Measurements from ENCODE around the gene POFUT2. TPM values are rescaled to one million over a fixed set of nuclear protein-coding genes. Genes with fewer than 3 reads are reported as not detected.
A peak's percentile ranks its signal among the peaks of the same experiment; 100 is the strongest.

The POFUT2 gene, protein sequence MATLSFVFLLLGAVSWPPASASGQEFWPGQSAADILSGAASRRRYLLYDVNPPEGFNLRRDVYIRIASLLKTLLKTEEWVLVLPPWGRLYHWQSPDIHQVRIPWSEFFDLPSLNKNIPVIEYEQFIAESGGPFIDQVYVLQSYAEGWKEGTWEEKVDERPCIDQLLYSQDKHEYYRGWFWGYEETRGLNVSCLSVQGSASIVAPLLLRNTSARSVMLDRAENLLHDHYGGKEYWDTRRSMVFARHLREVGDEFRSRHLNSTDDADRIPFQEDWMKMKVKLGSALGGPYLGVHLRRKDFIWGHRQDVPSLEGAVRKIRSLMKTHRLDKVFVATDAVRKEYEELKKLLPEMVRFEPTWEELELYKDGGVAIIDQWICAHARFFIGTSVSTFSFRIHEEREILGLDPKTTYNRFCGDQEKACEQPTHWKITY
- 42.6 TPM for total RNA-seq

DNA sequence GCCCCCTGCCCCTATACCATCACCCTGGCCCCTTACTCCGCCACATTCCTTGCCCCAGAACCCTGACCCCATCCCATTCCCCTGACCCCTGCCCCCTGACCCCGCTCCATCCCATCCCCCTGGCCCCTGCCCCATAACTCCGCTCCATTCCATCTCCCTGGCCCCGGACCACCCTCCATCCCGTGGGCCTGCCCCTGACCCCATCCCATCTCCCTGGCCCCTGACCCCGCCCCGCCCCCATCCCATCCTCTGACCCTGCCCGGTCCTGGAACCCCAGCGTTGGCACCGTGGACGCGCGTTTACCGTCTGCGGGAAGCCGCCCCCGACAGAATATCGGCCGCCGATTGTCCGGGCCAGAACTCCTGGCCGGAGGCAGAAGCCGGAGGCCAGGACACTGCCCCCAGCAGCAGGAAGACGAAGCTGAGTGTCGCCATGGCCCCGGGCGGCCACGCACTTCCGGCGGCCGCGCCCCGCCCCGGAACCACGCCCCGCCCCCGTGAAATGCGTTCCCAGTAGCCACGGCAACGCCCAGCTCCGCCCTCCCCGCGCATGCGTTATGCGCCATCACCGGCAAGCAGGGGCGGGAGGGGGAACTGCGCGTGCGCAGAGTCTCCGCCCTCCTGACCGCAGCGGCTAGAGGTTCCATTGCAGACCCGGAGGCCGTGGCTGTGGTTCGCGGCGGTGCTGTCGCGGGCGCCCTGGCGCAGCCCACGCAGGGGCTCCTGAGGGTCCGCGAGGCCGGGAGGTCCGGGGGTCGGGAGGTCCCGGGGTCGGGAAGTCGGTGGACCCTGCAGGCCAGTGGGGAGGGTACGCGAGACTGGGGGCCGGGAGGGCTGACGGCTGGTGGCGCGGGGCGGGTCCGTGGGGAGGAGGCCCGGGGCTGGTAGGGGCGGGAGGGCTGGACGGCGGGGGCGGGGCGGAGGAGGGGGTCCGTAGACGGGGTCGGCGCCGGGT, at the start of gene POFUT2:
POFUT2 (minus strand) TSS at position 458 of the 954 bp plus-strand sequence; CDS start at position 434, 24 bp downstream.
- DNase-seq (ENCODE audit: low spot score), result peak; percentile 97

DNA sequence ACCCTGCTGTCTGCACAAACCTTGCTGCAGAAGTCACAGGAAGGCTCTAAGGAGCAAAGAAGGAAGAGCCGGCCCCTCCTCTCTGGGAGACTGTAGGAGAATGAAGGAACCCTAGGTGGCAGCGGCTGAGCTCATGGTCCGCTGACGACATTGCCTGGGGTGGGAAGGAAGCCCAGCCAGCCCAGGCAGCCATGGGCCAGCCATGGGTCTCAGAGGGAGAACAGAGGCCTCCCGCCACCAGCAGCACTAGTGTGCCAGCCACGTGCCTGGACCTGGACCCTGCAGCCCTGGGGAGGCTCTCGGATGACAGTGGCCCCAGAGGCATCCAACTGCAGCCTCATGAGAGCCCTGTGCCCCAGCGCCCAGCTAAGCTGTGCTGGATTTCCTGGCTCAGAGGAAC, 49.2 kb upstream of the POFUT2 start:
- no peak for DNase-seq (ENCODE audit: low spot score)

DNA sequence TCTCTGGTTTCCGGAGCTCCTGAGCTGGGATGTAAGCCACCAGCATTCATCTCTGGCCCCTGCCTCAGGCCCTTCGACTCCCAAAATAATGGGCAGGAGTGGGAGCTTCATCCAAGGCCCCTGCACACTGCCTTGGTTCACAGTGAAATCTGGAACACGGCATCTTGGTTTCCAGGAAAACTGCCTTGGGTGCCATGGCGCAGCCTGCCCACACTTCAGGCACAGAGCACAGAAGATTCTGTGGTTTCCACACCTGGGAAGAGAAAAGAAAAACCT, 48.8 kb upstream of the POFUT2 start:
- DNase-seq (ENCODE audit: low spot score), result no peak

DNA sequence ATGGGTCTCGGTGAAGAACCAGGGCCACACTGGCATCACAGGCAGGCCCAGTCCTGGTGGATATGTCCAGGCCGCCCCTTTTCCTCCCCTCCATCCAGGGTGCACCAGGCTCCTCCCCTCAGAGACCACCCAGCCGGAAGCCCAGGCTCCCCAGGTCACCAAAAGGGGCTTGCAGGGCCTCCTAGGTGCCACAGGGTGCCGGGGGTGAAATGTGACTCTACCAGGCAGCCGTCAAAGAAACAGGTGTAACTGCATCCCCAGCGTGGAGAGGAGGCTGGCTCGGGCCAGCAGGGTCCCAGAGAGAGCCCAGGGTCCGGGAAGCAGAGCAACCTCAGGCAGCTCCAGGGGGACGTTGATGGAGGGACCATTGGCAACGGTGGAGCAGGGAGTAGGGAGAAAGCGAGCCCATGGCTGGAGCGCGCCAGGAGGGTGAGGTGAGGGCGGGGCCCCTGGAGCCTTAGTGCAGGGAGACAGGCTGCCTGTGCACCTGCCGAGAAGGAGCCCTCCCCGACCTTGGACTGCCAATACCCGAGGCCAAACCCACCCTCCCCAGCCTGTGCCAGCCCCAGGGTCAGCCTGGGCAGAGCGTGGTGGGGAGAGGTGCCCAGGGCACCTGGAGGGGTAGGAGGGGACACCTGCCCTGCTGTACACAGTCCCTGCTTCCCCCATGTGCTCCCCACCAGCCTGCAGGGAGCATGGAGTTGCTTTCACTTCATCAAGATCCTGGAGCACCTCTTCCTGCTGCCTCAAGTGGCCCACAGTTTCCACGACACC, 48.3 kb upstream of the POFUT2 start:
- no peak for DNase-seq (ENCODE audit: low spot score)

DNA sequence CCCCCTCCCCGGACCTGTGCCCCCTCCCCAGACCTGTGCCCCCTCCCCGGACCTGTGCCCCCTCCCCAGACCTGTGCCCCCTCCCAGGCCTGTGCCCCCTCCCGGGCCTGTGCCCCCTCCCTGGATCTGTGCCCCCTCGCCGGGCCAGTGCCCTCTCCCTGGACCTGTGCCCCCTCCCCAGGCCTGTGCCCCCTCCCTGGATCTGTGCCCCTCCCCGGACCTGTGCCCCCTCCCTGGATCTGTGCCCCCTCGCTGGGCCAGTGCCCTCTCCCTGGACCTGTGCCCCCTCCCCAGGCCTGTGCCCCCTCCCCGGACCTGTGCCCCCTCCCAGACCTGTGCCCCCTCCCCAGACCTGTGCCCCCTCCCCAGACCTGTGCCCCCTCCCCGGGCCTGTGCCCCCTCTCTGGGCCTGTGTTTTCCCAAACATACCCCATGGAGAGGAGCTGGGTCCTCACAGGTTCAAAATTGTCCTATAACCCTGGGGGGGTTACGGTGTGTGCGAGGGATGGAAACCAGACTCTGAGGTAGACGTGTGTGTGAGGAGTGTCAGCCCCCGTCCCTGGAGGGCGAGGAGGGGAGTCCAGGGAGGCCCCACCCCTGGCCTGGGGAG, 47.6 kb upstream of the POFUT2 start:
- no peak for DNase-seq (ENCODE audit: low spot score)

DNA sequence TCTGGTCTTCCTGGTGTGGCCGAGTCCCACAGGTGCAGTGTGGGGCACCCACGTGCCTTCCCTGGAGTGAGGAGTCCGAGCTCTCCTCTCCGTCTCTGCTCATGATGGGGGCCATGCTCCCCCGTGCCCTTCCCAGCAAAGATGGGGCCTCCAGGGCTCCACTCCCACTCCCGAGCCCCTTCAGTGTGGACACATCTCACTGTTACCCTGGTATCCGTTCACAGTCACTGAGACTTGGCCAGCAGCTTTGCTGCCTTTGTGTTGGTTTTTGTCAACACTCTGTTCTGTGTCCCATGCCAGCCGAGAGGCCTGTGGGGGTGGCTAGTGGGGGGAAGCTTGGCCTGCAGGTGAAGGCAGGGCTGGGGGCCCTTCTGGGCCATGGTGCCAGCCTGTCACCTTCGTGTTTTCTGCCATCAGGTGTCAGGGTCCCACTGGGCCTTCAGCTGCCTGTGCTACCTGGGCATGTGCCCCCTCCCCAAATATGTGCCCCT, 46.9 kb upstream of the POFUT2 start:
- DNase-seq (ENCODE audit: low spot score), result no peak

DNA sequence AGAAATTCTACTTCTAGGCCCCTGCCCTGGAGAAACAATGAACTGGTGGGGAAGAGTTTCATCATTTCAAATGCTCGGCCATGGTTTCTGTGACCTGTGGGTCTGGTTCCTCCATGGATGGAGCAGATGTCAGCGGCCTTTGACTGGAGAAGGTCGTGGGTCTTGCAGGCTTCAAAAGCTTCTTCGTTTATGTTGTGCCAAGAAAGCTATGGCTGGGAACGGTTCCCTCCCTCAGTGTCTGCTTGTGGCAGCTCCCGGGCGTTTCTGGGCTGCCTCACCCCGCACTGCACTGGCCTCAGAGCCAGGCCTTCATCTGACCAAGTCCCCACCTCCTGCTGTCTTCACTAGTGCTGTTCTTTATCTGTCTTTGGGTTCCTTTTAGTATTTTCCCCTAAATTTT, 46.4 kb upstream of the POFUT2 start:
- DNase-seq (ENCODE audit: low spot score), result no peak

DNA sequence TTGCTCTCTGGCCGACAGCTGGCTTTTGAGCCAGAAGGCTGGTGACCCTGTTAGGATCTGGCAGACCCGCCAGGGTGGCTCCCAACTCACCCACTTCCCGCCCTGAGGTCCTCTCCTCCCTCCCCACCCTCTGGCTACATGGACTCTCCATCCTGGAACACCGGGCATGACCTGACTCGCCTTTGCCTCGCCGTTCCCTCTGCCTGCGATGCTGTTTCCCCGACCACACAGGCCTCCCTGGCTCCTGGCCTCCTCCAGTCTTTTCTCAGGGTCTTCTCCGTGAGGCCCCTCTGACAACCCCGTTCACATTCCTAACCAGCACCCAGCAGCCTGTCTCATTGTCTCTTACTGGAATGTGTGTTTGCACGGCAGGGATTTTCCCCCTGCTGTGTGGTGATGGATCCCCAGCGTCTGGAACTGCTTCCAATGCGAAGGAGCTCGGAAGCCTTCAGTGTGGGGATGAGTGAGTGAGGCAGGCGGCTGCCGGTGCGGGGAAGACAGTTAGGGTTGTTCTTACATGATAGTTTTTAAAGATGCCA, 46.0 kb upstream of the POFUT2 start:
- no peak for DNase-seq (ENCODE audit: low spot score)

DNA sequence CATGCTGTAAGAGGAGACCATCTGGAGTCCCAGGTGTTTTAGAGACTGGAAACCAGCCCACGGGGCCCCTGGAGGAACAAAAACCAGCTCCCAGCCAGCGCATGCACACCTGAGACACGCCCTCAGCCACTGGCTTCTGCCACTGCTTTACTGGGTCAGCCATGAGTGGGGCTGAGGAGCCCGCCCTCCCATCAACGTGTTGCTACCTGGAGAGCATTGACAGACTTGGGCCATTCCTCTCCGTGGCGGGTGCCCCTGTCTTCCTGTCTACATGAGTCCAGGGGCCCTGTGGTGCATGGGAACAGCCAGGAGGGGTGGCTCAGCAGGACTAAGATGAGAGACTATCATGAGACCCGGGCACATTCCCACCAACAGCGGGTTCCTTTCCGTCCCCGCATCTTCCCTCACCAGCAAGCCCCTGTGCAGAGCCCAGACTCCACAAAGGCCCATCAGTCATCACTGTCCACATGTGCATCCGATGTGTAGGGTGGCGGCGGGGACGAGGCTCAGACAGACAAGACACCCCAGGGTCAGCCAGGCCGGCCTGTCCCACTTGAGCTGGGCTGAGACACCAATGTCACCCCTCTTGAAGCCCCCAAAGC, 45.4 kb upstream of the POFUT2 start:
- DNase-seq (ENCODE audit: low spot score), result no peak

DNA sequence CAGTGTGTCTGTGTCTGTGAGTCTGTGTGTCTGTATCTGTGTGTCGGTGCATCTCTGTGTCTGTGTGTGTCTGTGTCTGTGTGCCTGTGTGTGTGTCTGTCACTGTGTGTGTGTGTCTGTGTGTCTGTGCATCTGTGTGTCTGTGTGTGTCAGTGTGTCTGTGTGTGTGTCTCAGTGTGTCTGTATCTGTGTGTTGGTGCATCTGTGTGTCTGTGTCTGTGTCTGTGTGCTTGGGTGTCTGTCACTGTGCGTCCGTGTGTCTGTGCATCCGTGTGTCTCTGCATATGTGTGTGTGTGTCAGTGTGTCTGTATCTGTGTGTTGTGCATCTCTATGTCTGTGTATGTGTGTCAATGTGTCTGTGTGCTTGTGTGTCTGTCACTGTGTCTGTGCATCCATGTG, 44.7 kb upstream of the POFUT2 start:
- DNase-seq (ENCODE audit: low spot score), result no peak

DNA sequence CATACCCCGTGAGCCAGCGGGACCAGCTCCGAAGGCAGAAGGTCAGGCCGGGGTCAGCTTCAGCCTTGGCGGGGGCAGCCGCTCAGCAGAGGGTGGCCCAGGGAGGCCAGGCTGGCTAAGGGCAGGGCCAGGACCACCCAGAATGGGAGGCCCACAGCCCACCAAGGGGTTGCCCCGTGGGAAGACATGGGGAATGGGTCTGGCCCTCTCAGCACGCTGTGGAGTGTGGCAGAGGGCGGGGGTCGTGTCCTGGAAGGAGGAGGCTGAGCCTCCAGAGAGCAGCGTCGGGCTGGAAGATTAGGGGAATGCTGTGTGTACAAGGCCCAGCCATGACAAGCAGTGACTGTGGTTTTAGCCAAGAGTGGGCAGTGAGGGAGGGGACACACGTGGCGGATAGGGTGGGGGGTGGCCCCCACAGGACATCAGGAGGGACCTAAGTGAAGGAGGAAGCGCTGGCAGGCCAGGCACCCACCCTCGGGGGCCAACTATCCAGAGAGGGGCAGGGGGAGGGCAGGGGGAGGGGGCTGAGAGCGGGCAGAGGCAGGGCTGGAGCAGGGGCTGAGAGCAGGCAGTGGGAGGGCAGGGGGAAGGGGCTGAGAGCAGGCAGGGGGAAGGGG, 43.9 kb upstream of the POFUT2 start:
- no peak for DNase-seq (ENCODE audit: low spot score)

DNA sequence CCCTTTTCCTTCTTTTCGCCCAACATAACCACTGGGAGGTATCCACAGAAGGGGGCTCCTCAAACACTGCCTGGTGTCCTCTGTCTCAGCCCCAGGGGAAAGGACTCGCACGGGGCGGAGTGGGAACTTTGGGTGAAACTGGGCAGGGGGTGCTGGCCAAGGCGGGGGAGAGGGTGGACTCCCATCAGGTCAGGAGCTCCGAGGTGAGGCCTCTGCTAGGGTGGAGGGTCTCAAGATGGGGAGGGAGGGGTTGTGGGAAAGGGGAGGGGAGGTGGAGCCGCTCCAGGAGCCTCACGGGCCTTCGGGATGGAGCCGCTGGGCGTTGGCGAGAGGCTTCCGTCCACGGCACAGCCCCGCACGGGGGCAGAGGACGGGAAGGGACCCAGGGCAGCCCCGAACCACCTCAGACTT, 43.2 kb upstream of the POFUT2 start:
- no peak for DNase-seq (ENCODE audit: low spot score)

DNA sequence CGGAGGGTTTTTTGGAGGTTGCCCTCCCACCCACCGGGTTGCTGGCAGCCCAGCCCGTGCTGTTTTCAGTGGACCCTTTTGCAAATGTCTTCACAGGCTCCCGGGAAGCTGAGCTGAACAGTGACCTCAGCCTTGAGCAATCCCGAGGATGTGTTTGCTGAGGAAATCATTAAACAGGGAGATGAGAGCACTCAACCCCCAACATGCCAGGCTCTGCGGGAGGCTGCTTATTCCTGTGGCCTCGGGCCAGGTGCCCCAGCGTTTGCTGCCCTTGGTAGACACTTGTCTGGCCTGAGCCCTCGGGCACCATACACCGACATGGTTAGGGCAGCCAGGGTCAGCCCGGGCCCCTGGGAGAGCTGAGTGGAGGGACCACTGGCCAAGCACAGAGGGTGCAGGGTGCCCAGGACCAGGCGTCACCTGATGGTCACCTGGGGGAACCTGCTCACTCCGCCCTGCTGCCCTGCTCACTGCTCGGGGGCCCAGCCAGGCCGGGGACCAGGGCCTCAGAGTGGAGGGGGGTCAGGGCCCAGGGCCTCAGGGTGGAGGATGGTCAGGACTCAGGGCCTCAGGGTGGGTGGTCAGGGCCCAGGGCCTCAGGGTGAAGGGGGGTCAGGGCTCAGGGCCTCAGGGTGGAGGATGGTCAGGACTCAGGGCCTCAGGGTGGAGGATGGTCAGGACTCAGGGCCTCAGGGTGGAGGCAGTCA, 42.5 kb upstream of the POFUT2 start:
- no peak for DNase-seq (ENCODE audit: low spot score)

DNA sequence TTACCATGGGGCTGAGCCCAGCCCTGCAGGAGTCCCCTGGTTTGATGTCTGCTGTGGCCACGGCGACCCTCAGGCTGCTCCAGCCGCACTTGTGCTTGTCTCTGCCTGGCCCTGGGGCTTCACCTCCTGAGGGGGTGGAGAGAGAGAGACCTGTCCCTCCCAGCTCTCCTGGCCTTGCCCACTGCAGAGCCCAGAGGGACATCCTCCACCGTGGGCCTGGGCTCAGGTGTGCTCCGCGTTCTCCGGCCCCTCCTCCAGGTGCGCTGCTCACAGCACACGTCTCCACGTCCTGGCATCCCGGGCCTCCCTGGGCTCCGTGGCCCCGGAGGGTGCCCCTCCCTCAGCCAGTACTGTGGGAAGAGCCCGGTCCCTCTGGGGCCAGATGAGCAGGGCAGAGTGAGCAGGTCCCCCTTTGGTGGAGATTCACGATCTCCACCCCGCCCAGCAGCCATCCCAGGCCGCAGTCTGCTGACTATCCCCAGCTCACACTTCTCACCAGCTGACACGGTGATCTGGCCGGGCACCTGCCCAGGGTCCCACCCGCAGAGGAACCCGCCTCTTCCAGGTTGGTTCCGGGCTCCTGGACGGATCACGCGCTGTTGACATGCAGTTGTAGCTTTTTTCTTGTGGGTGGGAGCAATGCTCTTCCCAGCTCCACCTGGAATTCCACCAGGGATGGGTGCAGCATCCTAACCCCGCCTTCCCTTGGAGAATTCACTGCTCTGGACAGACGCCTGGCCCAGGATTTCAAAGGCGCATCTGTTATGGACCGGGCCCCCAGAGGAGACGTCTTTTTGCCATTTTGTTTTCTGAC, 41.8 kb upstream of the POFUT2 start:
- DNase-seq (ENCODE audit: low spot score), result no peak

DNA sequence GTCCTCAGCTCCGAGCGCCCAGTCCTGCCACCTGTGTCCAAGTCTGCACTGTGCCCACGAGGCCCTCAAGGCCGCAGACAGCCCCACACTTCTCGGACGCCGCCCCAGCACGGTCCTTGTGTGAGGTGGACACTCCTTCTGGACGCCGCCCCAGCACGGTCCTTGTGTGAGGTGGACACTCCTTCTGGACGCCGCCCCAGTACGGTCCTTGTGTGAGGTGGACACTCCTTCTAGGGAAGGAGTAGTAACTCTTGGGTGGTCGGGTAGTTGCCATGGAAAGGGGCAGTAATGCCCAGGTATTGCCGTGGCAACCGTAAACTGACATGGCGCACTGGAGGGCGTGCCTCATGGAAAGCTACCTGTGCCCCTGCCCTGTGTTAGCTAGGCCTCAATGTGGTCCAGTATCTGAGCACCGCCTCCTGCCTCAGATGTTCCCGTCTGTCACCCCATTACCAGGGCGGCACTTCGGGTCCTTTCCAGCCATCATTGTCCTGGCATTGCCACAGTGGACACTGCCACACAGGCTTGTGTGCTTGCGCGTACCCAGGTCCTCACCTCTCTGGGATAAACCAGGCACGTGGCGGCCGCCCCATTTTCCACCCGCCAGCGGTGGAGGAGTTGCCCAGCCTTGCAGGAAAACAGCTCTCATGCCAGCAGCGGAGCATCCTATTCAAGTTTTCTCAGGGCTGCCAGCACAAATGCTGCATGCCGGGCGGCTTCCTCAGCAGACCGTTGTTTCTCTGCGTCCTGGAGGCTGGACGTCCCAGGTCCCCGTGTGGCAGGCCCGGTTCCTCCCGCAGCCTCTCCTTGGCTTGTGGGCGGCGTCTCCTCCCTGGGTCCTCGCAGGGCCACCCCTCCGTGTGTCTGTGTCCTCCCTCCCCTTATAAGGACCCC, 40.8 kb upstream of the POFUT2 start:
- DNase-seq (ENCODE audit: low spot score), result no peak

DNA sequence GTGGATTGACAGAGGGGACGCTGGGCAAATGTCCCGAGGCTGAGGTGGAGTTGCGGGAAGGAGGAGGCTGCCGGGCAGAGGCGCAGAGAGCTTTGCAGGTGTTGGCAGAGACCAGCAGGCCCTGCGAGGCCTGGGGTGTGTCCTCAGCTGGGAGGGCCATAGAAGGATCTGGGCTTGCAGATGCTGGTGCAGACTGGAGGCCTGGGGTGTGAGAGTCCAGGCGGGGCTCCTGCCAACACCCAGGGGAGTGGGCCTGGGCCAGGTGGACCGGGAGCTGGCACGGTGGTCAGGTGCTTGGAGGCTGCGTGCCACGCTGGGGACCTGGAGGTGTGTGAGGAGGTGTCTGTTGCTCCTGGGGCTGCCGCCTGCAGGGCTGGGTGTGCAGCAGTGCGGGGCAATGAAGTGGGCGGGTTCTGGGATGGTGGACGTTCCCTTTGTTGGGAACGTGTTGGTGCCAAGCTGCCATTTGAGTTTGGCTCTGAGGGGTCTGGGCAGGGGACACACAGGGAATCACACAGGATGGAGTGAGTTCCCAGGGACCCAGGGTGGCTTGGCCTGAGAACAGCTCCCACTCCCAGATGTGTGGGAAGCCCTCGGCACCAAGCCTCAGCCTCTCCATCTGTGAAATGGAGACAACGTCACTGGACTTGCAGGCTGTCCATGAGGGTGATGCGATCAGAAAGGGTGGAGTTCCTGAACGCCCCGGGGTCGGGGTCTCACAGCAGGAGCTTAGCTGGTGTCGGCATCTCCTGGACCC, 39.9 kb upstream of the POFUT2 start:
- DNase-seq (ENCODE audit: low spot score), result no peak

DNA sequence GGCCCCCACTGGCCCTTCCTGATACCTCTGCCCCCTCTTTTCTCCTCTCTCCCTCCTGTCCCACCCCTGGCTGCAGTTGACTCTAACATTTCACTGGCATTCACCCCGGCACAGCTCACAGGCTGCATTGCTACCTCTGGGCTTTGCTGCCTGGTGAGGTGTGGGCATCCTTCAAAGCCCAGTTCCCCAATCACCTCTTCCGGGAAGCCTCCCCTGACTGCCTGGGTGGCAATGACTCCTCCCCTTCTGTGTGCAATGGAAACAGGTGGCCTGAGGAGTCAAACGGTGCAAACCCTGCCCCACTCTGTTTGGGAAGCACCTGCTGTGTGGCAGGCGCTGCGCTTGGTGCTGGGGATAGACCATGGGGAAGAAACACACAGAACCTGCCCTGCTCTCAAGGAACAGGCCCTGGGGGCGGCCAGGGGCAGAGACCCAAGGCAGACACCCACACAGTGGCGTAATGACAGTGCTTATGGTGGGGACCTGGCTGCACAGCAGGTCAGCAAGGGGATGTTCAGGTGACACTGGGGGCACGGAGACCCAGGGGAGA, 39.3 kb upstream of the POFUT2 start:
- DNase-seq (ENCODE audit: low spot score), result no peak
